GM18861 (cell line): ENCODE measurements around the gene UBAP1.
"Not testable (repeated sequence)": the region's sequence is repeated elsewhere in the genome, so short reads cannot be mapped to it uniquely, and the experiment has no call there.

Source experiments
- ATAC-seq: cut with Tn5 transposase; IDR thresholded peaks from one replicate; pipeline ENCODE4 v1.9.1; 2021; ENCODE audit not compliant: unreplicated experiment

The UBAP1 gene

GRCh38 chr9:34179213-34180136, 632 bp downstream of the UBAP1 start:
- ATAC-seq: no peak

- peak; percentile 95 for ATAC-seq
Measured at GRCh38 chr9:34185778-34186551, 7.1 kb downstream of the UBAP1 start.

- ATAC-seq: no peak
Measured at GRCh38 chr9:34187891-34188240, 9.0 kb downstream of the UBAP1 start.

- ATAC-seq: no peak
Measured at GRCh38 chr9:34190996-34191892, 12.4 kb downstream of the UBAP1 start.

GRCh38 chr9:34195143-34195542, 16.3 kb downstream of the UBAP1 start:
- no peak for ATAC-seq

- not testable (repeated sequence) for ATAC-seq
Measured at GRCh38 chr9:34197286-34197685, 18.4 kb downstream of the UBAP1 start.

GRCh38 chr9:34197756-34198711, 19.2 kb downstream of the UBAP1 start:
- no peak for ATAC-seq

GRCh38 chr9:34200092-34200491, 21.2 kb downstream of the UBAP1 start:
- no peak for ATAC-seq

GRCh38 chr9:34203275-34203991, 24.6 kb downstream of the UBAP1 start:
- ATAC-seq: no peak

- ATAC-seq: no peak
Measured at GRCh38 chr9:34203992-34204635, 25.3 kb downstream of the UBAP1 start.

- ATAC-seq: no peak
Measured at GRCh38 chr9:34205102-34205501, 26.3 kb downstream of the UBAP1 start.

GRCh38 chr9:34206561-34206960, 27.7 kb downstream of the UBAP1 start:
- no peak for ATAC-seq

- ATAC-seq: no peak
Measured at GRCh38 chr9:34211395-34211794, 32.6 kb downstream of the UBAP1 start.

GRCh38 chr9:34214354-34215000, 35.6 kb downstream of the UBAP1 start:
- not testable (repeated sequence) for ATAC-seq

GRCh38 chr9:34216325-34216724, 37.5 kb downstream of the UBAP1 start:
- no peak for ATAC-seq

- not testable (repeated sequence) for ATAC-seq
Measured at GRCh38 chr9:34217015-34217414, 38.2 kb downstream of the UBAP1 start.

GRCh38 chr9:34218446-34218845, 39.6 kb downstream of the UBAP1 start:
- ATAC-seq: no peak

- ATAC-seq: no peak
Measured at GRCh38 chr9:34219421-34219820, 40.6 kb downstream of the UBAP1 start.
